Fibroblast of lung (primary cell): Measurements from ENCODE around the gene HABP4. TPM values are rescaled to one million over a fixed set of nuclear protein-coding genes. Genes with fewer than 3 reads are reported as not detected.
A peak's percentile ranks its signal among the peaks of the same experiment; 100 is the strongest.
"Not testable (repeated sequence)": the region's sequence is repeated elsewhere in the genome, so short reads cannot be mapped to it uniquely, and the experiment has no call there.

ENCODE experiments used
- DNase-seq, 2 donors: peaks; one replicate each; pipeline versions ENCODE4 v3.0.0 to v3.0.0-alpha.2; 2010; ENCODE audit warnings: low read depth in 2 of 2
- H2AFZ ChIP-seq: 2 replicates; pipeline ENCODE4 v1.5.1; 2012; ENCODE audit warnings: low read length, control low read depth, inconsistent platforms
- H3K27ac ChIP-seq: 2 replicates; pipeline ENCODE4 v1.5.1; 2011; ENCODE audit warnings: low read length, control low read depth; ENCODE audit not compliant: insufficient read depth
- H3K27me3 ChIP-seq: 2 replicates; pipeline ENCODE4 v1.5.1; 2011; ENCODE audit warnings: mild to moderate bottlenecking, low read length; ENCODE audit not compliant: control insufficient read depth, insufficient read depth
- H3K36me3 ChIP-seq: 2 replicates; pipeline ENCODE4 v1.5.1; 2011; ENCODE audit warnings: low read length; ENCODE audit not compliant: control insufficient read depth, insufficient read depth
- H3K4me1 ChIP-seq: 2 replicates; pipeline ENCODE4 v1.5.1; 2011; ENCODE audit warnings: low read length; ENCODE audit not compliant: control insufficient read depth, insufficient read depth; ENCODE audit errors: extremely low read depth
- H3K4me2 ChIP-seq: 2 replicates; pipeline ENCODE4 v1.5.1; 2011; ENCODE audit warnings: low read length, control low read depth; ENCODE audit not compliant: insufficient read depth; ENCODE audit errors: extremely low read depth
- H3K4me3 ChIP-seq, 4 experiments: fragments of 200-600 bp in 1 of 4; sonication (generic) in 1 of 4; replicated peaks in 1 of 4; 2 replicates each; pipeline ENCODE4 v1.5.1; 2011 to 2016; ENCODE audit warnings: low read length in 4 of 4, low read depth in 3 of 4, mild to moderate bottlenecking in 3 of 4, control low read depth in 2 of 4, inconsistent platforms in 1 of 4, mixed read lengths in 1 of 4; ENCODE audit not compliant: insufficient read depth in 1 of 4; ENCODE audit errors: control extremely low read depth in 1 of 4
- H3K79me2 ChIP-seq: 2 replicates; pipeline ENCODE4 v1.5.1; 2012; ENCODE audit warnings: mild to moderate bottlenecking, low read length, inconsistent platforms; ENCODE audit not compliant: control insufficient read depth, insufficient read depth
- H3K9ac ChIP-seq: 2 replicates; pipeline ENCODE4 v1.5.1; 2011; ENCODE audit warnings: mild to moderate bottlenecking, low read length, control low read depth; ENCODE audit not compliant: insufficient read depth
- H3K9me3 ChIP-seq: 2 replicates; pipeline ENCODE4 v1.5.1; 2012; ENCODE audit warnings: low read depth, low read length; ENCODE audit not compliant: control insufficient read depth, insufficient read depth
- H4K20me1 ChIP-seq: 2 replicates; pipeline ENCODE4 v1.5.1; 2011; ENCODE audit warnings: low read length; ENCODE audit not compliant: control insufficient read depth, insufficient read depth; ENCODE audit errors: extremely low read depth
- EZH2 ChIP-seq: IDR thresholded peaks from 2 replicates; pipeline ENCODE4 v1.5.1; 2012; ENCODE audit warnings: low read length, control low read depth, mild to moderate bottlenecking; ENCODE audit errors: missing control alignments
- polyA plus RNA-seq, 2 donors: library from polyadenylated mRNA; depleted of rRNA in 1 of 2; stranded (reverse) in 1 of 2; unstranded in 1 of 2; fragments of >200 nt; gene quantifications; 2 replicates each; pipeline ENCODE4 v1.2.1, GENCODE V29; 2011 to 2012; ENCODE audit warnings: missing spikeins in 1 of 2
- total RNA-seq: library from RNA; depleted of rRNA; stranded (reverse); fragments of >200 nt; gene quantifications from 2 replicates; pipeline ENCODE4 v1.2.1, GENCODE V29; 2014
- TF ChIP-seq, protein P1 (sequence below), 2 donors: IDR thresholded peaks in 1 of 2; conservative IDR thresholded peaks in 1 of 2; 1 replicate in 1 of 2; 2 replicates in 1 of 2; pipeline ENCODE4 v1.5.1; 2011 to 2012; ENCODE audit warnings: low read length in 2 of 2, control low read depth in 1 of 2, inconsistent platforms in 1 of 2, low read depth in 1 of 2, mild to moderate bottlenecking in 1 of 2

HABP4 gene
- total and polyA plus RNA-seq, 2 donors (not counting 1 experiment from before 2014, with no cell fraction given), result 28.7 to 31.4 TPM

DNA sequence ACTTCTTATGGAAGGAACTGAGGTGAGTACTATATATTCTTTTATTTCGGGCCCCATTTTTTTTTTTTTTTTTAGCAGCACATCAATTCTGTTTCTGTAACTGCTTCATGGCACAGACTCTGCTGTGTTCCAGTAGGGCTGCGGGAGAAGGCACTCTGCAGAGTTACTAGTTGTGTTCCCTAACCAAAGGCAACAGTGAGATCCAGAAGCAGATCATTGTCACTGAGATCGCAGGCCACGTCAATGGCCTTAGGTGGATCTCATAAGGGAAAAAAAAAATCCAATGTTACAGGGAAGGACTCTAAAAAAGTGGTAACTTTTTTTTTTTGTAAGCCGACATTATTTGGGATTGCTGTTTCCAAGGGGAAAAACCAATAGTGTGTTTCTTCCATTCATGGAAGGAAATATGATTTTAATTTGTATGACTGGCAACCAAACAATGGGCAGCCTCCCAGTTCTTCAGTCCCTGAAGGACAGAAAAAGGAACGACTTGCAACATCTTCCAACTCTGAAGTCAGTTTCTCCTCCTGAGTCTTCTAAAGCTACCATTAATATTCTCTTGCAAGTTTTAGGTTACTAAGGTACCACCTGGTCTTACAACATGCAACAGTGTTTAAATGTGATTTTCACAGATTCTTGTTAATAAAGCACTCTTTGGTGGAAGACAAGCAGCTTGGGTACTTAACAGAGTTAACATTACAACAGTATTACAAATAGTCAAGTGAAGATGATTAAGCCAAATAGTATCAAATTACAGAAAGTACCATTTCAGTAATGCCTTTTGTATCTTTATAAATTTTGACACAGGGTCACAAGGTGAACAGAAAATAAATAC lies 52.8 kb downstream of the HABP4 start:
- no peak overlapping the region for H3K27ac ChIP-seq

GRCh38 chr9:96503374-96503748 lies 53.4 kb downstream of the HABP4 start:
- not testable (repeated sequence) for H3K4me1 ChIP-seq, H3K79me2 ChIP-seq, H3K27ac ChIP-seq, H3K27me3 ChIP-seq, H3K9me3 ChIP-seq, H3K4me3 ChIP-seq, H3K4me2 ChIP-seq, H3K36me3 ChIP-seq, H2AFZ ChIP-seq, H4K20me1 ChIP-seq, DNase-seq, H3K9ac ChIP-seq

More for the DNA sequence above, 52.8 kb downstream of the HABP4 start:
- DNase-seq, result peak in 1 of 2 donors; percentile 22
- Histone ChIP-seq H3K36me3 (no peaks in the 10 kb centered on the region), H3K27me3 (no peaks in the 10 kb centered on the region), H3K4me2 (no peak overlapping the region), H3K4me1 (no peaks in the 10 kb centered on the region), H4K20me1 (no peaks in the 10 kb centered on the region), H2AFZ (no peak overlapping the region), H3K9ac (no peak overlapping the region), H3K9me3 (no peaks in the 10 kb centered on the region), H3K79me2 (no peaks in the 10 kb centered on the region), H3K4me3 (no peak overlapping the region)
- TF ChIP-seq, protein P1, sequence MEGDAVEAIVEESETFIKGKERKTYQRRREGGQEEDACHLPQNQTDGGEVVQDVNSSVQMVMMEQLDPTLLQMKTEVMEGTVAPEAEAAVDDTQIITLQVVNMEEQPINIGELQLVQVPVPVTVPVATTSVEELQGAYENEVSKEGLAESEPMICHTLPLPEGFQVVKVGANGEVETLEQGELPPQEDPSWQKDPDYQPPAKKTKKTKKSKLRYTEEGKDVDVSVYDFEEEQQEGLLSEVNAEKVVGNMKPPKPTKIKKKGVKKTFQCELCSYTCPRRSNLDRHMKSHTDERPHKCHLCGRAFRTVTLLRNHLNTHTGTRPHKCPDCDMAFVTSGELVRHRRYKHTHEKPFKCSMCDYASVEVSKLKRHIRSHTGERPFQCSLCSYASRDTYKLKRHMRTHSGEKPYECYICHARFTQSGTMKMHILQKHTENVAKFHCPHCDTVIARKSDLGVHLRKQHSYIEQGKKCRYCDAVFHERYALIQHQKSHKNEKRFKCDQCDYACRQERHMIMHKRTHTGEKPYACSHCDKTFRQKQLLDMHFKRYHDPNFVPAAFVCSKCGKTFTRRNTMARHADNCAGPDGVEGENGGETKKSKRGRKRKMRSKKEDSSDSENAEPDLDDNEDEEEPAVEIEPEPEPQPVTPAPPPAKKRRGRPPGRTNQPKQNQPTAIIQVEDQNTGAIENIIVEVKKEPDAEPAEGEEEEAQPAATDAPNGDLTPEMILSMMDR (conservative IDR thresholded peaks at IDR 0.05 in 1 of 2, IDR thresholded peaks at IDR 0.05 in 1 of 2; ENCODE audit: low read depth in 1 of 2, low read length in 2 of 2), result no peak
- TF ChIP-seq EZH2, result no peak

- Histone ChIP-seq H3K9ac (no peak overlapping the region), H3K4me3 (no peak overlapping the region), H3K79me2 (no peaks in the 10 kb centered on the region), H3K9me3 (no peaks in the 10 kb centered on the region), H3K4me1 (no peaks in the 10 kb centered on the region), H2AFZ (no peak overlapping the region), H3K27me3 (no peaks in the 10 kb centered on the region), H3K27ac (no peak overlapping the region), H4K20me1 (no peaks in the 10 kb centered on the region), H3K36me3 (no peaks in the 10 kb centered on the region), H3K4me2 (no peak overlapping the region)
- no peak for TF ChIP-seq EZH2
- TF ChIP-seq, protein P1 (conservative IDR thresholded peaks at IDR 0.05 in 1 of 2, IDR thresholded peaks at IDR 0.05 in 1 of 2; ENCODE audit: low read depth in 1 of 2, low read length in 2 of 2), result no peak
- no peak for DNase-seq
Measured at GRCh38 chr9:96503918-96504317, 53.9 kb downstream of the HABP4 start.
